HG02623 (cell line): ENCODE data around the gene RFC4.

Source experiments
- ATAC-seq: cut with Tn5 transposase; IDR thresholded peaks from one replicate; pipeline ENCODE4 v1.9.1; 2021; ENCODE audit warnings: moderate library complexity; ENCODE audit not compliant: unreplicated experiment

Gene RFC4

GRCh38 chr3:186751480-186751879 lies 54.8 kb downstream of the RFC4 start:
- no peak for ATAC-seq

DNA sequence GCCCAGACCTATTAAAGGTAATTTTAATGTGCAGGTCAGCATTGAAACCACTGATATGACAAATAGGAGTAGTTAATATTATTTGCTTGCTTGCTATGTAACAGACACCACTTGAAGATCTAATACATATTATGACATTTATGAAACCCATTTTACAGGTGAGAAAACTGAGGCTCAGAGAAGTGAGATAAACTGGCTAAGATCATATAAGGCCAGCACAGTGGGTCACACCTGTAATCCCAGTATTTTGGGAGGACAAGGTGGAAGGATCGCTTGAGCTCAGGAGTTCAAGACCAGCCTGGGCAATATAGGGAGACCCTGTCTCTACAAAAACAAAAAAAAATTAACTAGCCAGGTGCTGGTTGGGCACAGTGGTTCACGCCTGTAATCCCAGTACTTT lies 56.0 kb downstream of the RFC4 start:
- ATAC-seq: no peak

DNA sequence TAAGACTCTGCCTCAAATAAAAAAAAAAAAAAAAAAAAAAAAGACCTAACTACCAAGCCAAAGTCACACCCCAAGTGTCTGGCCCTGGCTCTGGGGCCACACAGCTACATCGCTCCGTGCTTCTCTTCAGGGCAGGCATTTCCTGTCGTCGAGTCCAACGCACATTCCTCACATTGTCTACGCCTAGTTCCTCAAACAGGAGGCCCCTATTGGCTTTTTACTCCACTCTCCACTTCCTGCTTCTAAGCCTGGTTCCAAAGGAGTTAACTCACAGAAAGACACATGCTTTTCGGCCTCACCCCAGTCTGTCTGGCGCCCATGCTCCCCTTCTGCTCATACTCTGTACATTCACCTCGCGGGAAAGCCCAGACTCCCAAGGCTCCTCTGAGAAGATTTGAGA lies 60.3 kb downstream of the RFC4 start:
- ATAC-seq: no peak

GRCh38 chr3:186743666-186744065 lies 62.6 kb downstream of the RFC4 start:
- no peak for ATAC-seq

DNA sequence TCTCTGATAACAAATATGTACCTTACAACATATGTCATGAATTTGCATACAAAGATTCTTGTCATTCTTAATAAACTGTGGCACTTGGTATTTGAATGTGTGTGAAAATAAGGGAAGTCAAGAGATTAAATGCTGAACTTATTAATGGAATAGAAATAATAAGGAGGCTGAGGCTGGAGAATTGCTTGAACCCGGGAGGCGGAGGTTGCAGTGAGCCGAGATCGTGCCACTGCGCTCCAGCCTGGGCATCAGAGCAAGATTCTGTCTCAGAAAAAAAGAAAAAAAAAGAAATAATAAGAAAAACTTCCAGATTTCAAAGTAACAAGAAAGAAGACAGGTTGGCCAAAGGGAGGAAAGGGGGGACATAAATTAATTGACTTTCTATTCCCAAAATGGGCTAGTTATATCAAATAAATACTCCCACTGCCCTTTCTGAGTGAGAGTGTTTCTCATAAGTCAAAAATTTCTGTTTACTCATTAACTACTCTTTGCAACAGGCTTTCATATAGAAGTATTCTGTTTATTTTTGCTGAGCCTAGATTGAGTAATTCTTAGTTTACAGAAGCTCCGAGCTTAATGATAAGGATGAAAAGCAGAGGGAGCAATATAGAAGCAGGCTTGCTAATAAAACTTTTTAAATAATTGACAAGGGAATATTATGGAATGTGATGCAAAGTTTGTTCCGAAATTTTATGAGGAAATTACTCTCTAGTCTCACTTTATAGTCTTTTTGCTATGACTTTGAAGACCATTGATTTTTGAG lies 63.5 kb downstream of the RFC4 start:
- no peak for ATAC-seq
